ENCODE data around the gene FOXP2. TPM values are rescaled to one million over a fixed set of nuclear protein-coding genes. Genes with fewer than 3 reads are reported as not detected.

Gene FOXP2
- total RNA-seq, 1 experiment from 2014 or later: not detected

DNA sequence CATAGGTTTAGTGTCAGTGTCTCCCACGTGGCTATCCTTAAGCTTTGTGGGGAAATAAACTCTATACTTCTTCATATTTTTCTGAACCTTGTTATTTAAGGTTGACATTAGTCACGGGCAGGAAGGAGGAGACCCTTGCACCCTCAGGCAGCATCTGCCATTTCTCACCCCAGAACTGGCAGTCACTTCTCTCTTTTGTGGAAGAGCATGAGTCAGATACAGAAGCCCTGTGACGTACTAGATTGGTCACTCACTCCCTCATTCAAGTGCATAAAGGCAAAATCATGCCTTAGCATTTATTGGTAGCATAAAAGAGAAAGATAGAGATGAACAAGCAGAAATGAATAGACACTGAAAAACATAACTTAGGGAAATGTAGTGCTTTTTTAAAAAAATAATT, 301.3 kb downstream of the FOXP2 start:
- intact Hi-C loops (cut with micrococcal nuclease): no loop called here
- POLR2A ChIA-PET (ENCODE audit: unreplicated experiment): no interaction called here

DNA sequence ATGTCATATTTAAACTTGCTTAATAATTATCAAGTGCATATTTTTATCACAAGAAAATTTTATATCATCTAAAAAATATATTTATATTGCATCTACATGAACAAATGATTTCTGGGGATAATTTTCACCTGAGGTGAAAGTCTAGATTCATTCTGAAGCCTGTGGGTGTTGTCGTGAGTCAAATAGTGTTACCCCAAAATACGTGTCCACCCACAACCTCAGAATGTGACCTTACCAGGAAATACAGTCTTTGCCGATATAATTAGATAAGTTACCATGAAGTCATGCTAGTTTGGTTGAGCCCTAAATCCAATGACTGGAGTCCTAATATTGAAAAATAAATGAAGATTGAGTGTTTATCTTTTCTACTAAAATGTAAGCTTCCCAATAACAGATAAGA, 304.2 kb downstream of the FOXP2 start:
- ATAC-seq: no peak
- DNase-seq: no peak
- H3K36me3 ChIP-seq (ENCODE audit: low read depth, low read length): no peaks in the 10 kb centered on the region
- no peaks in the 10 kb centered on the region for H4K20me1 ChIP-seq (ENCODE audit: low read length)
- no peak overlapping the region for H3K9ac ChIP-seq (ENCODE audit: low read length)
- H3K4me1 ChIP-seq (ENCODE audit: insufficient read depth, low read length): no peaks in the 10 kb centered on the region
- BruUV-seq (replicated peaks): no TSS peak
- no peak overlapping the region for H2AFZ ChIP-seq (ENCODE audit: low read length)
- ChIA-PET POLR2A (ENCODE audit: unreplicated experiment) (no interaction called here), CTCF (no interaction called here)
- H3K79me2 ChIP-seq (ENCODE audit: low read length): no peaks in the 10 kb centered on the region
- H3K9me3 ChIP-seq (ENCODE audit: low read length): no peaks in the 10 kb centered on the region
- no peak overlapping the region for H3K4me2 ChIP-seq (ENCODE audit: low read length)
- H3K9me2 ChIP-seq (replicated peaks; ENCODE audit: low read length): no peaks in the 10 kb centered on the region
- TF ChIP-seq EZH2phosphoT487 (IDR thresholded peaks at IDR 0.05; ENCODE audit: borderline replicate concordance, low read length): no peak
- TF ChIP-seq EZH2 (IDR thresholded peaks at IDR 0.05; ENCODE audit: low read length, unreplicated experiment): no peak
- TF ChIP-seq, protein P1, sequence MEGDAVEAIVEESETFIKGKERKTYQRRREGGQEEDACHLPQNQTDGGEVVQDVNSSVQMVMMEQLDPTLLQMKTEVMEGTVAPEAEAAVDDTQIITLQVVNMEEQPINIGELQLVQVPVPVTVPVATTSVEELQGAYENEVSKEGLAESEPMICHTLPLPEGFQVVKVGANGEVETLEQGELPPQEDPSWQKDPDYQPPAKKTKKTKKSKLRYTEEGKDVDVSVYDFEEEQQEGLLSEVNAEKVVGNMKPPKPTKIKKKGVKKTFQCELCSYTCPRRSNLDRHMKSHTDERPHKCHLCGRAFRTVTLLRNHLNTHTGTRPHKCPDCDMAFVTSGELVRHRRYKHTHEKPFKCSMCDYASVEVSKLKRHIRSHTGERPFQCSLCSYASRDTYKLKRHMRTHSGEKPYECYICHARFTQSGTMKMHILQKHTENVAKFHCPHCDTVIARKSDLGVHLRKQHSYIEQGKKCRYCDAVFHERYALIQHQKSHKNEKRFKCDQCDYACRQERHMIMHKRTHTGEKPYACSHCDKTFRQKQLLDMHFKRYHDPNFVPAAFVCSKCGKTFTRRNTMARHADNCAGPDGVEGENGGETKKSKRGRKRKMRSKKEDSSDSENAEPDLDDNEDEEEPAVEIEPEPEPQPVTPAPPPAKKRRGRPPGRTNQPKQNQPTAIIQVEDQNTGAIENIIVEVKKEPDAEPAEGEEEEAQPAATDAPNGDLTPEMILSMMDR (conservative IDR thresholded peaks at IDR 0.05; ENCODE audit: low read depth, low read length): no peak
- intact Hi-C loops (cut with micrococcal nuclease): no loop called here
- no peaks in the 10 kb centered on the region for H3F3A ChIP-seq (ENCODE audit: low read length, unreplicated experiment)
- no peak overlapping the region for H3K27ac ChIP-seq (ENCODE audit: low read length)
- H3K4me3 ChIP-seq (ENCODE audit: low read length): no peak overlapping the region
- no peaks in the 10 kb centered on the region for H3K27me3 ChIP-seq (ENCODE audit: low read length)

More for the DNA sequence above, 301.3 kb downstream of the FOXP2 start:
- H3K36me3 ChIP-seq (ENCODE audit: low read depth, low read length): no peaks in the 10 kb centered on the region
- H3K9me3 ChIP-seq (ENCODE audit: low read length): no peaks in the 10 kb centered on the region
- H3K27me3 ChIP-seq (ENCODE audit: low read length): no peaks in the 10 kb centered on the region
- no peak overlapping the region for H2AFZ ChIP-seq (ENCODE audit: low read length)
- DNase-seq (peak; percentile 32), ATAC-seq (peak; percentile 31; the same call in 1 of the 2 replicates)
- H3K4me3 ChIP-seq (ENCODE audit: low read length): no peak overlapping the region
- TF ChIP-seq EZH2phosphoT487 (IDR thresholded peaks at IDR 0.05; ENCODE audit: borderline replicate concordance, low read length) (no peak), EZH2 (IDR thresholded peaks at IDR 0.05; ENCODE audit: low read length, unreplicated experiment) (no peak)
- TF ChIP-seq, protein P1 (conservative IDR thresholded peaks at IDR 0.05; ENCODE audit: low read depth, low read length): no peak
- CTCF ChIA-PET: no interaction called here
- H3K79me2 ChIP-seq (ENCODE audit: low read length): no peaks in the 10 kb centered on the region
- BruUV-seq (replicated peaks): no TSS peak
- no peak overlapping the region for H3K9ac ChIP-seq (ENCODE audit: low read length)
- H3K4me1 ChIP-seq (ENCODE audit: insufficient read depth, low read length): peaks cover 9% of the 10 kb centered on the region
- no peak overlapping the region for H3K4me2 ChIP-seq (ENCODE audit: low read length)
- H3K27ac ChIP-seq (ENCODE audit: low read length): no peak overlapping the region
- no peaks in the 10 kb centered on the region for H4K20me1 ChIP-seq (ENCODE audit: low read length)
- H3F3A ChIP-seq (ENCODE audit: low read length, unreplicated experiment): no peaks in the 10 kb centered on the region
- H3K9me2 ChIP-seq (replicated peaks; ENCODE audit: low read length): no peaks in the 10 kb centered on the region

DNA sequence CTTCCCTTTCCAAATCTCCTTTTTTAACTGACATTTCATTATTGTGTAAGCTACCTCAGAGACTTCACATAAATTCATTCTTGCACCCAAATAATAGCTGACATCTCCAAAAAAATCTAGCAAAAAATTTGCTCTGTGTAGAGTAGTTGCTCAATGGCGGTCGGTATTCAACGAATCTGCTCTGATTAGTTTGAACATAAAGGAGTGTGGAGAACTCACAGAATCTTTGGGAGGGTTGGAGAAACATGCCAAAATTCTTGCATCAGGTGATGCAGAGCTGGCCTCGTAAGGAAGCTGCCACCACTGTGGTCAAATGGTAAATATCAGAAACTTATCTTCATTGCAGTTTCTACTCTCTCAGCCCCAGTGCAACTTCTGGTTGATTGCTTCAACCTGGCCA, 306.1 kb downstream of the FOXP2 start:
- H3K4me2 ChIP-seq (ENCODE audit: low read length): no peak overlapping the region
- H3K4me3 ChIP-seq (ENCODE audit: low read length): no peak overlapping the region
- no peaks in the 10 kb centered on the region for H3K79me2 ChIP-seq (ENCODE audit: low read length)
- no peak overlapping the region for H2AFZ ChIP-seq (ENCODE audit: low read length)
- H3K27ac ChIP-seq (ENCODE audit: low read length): no peak overlapping the region
- POLR2A ChIA-PET (ENCODE audit: unreplicated experiment): interaction anchor here (0.7 kb wide), 1 partner anchor 8 kb away, joined by 3 read pairs; no protein-coding TSS in a partner anchor
- H3K9me2 ChIP-seq (replicated peaks; ENCODE audit: low read length): no peaks in the 10 kb centered on the region
- no peak for TF ChIP-seq EZH2 (IDR thresholded peaks at IDR 0.05; ENCODE audit: low read length, unreplicated experiment)
- TF ChIP-seq EZH2phosphoT487 (IDR thresholded peaks at IDR 0.05; ENCODE audit: borderline replicate concordance, low read length): no peak
- TF ChIP-seq, protein P1 (conservative IDR thresholded peaks at IDR 0.05; ENCODE audit: low read depth, low read length): no peak
- no peak for DNase-seq
- no peak for ATAC-seq
- no peaks in the 10 kb centered on the region for H3F3A ChIP-seq (ENCODE audit: low read length, unreplicated experiment)
- no peaks in the 10 kb centered on the region for H3K36me3 ChIP-seq (ENCODE audit: low read depth, low read length)
- H3K27me3 ChIP-seq (ENCODE audit: low read length): no peaks in the 10 kb centered on the region
- intact Hi-C loops (cut with micrococcal nuclease): no loop called here
- no peaks in the 10 kb centered on the region for H3K4me1 ChIP-seq (ENCODE audit: insufficient read depth, low read length)
- no peaks in the 10 kb centered on the region for H3K9me3 ChIP-seq (ENCODE audit: low read length)
- no peak overlapping the region for H3K9ac ChIP-seq (ENCODE audit: low read length)
- H4K20me1 ChIP-seq (ENCODE audit: low read length): no peaks in the 10 kb centered on the region
- CTCF ChIA-PET: no interaction called here
- no TSS peak for BruUV-seq (replicated peaks)
